GM19372 (cell line): ENCODE measurements around the gene UBASH3A.

Experiments
- ATAC-seq: cut with Tn5 transposase; IDR thresholded peaks from one replicate; pipeline ENCODE4 v1.9.1; 2021; ENCODE audit warnings: mild to moderate bottlenecking, low read depth, moderate library complexity; ENCODE audit not compliant: unreplicated experiment

The UBASH3A gene

DNA sequence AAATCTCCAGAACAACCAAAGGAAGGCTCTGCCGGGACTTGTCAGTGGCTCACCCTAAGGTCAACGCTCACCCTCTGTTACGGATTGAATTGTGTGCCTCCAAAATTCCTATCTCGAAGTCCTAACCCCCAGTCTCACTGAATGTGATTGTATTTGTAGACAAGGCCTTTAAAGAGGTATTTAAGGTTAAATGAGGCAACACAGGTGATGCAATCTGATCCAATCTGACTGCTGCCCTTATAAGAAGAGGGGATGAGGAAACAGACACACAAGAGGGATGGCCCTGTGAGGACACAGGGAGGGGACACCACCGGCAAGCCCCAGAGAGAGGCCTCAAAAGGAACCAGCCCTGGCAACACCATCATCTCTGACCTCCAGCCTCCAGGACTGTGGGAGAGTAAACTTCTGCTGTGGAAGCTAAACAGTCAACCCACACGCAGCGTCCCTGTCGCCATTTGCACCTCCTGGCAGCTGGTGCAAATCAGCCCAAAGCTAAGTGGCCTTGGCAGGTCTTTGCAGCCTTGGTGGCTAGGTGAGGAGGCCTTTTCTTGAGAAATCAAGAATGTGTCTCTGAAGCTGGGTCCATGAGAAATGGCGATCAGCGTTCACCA lies 24.2 kb downstream of the UBASH3A start:
- no peak for ATAC-seq

DNA sequence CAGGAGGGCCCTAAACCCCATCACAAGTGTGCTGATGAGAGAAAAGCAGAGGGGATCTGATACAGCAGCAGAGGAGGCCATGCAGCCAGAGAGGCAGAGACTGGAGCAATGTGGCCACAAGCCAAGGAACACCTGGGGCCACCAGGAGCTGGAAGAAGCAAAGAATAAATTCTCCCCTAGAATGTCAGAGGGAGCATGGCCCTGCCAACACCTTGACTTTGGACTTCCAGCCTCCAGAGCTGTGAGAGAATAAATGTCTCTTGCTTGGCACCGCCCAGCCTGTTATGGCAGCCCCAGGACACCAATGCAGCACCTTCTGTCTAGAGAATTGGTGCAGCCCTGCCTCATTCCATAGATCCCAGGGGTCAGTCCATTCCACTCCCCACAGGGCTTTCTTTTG lies 25.3 kb downstream of the UBASH3A start:
- no peak for ATAC-seq

DNA sequence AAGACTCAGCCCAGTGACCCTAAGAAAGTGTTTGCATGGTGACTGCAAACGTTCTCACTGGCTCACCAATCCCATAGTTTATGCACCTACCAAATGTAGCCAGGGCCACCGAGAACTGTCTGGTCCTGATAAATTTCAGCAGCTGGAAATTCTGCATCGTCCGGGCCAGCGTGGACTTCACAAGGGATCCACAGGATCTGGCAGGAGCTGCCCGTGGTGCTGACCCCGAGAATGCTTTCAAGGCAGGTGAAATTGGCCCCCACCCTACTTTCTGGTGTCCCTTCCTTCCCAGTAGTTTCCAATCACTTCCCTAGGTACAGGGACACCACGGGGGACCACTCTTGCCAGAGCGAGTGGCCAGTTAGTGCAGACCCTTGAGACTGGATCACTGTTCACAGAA lies 26.2 kb downstream of the UBASH3A start:
- no peak for ATAC-seq

DNA sequence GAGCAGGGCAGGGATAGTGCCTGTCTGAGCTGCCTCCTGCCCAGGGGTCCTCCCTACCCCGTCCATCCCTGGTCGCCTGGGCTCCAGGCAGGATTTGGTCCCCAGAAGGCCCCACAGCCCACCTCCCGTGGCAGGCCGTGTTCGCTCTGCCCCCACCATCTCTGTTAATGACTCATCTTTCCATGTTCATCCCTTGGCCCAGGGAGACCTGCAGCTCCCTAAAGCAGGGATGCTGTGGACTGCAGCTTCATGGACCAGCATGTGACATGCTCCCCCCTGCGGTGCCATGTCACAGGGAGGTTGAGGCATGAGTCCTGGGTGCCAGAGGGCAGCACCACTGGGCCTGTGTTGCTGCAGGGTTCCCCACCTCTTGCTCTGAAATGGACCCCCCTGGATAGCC lies 26.8 kb downstream of the UBASH3A start:
- ATAC-seq, result no peak

DNA sequence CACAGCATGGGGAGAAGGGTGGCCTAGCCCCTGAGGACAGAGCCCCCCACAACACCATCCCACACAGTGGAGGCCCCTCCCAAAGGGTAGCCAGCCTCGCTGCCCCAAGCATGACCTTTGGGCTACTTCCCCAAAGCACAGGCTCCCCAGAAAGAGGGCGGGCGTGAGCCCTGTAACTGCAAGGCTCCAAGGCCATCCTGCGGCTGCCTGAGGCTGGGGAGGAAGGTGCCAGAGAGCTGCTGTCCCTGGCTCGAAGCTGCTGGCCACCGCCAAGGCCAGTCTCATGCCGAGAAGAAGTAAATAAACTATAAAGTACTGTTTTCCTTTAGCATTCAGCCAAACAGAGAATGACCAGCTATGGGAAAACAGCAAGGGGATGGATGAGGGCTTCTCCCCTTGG lies 27.5 kb downstream of the UBASH3A start:
- no peak for ATAC-seq

DNA sequence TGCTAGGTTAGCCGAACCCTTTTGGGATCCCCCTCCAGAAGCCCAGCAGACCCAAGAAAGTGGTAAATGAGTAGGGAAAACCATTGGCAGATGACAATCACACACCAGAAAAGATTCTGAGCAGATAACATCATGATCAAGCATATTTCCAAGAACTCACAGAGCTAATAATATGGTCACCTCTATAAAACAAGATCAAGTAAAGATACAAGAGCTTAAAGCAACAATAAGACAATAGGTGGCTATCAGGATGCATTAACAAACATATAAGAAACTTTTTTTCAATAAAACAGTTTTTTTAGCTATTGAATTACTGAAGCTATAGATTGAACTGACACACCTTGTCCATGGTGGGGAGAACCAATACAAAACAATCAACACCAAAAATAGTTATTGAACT lies 29.0 kb downstream of the UBASH3A start:
- ATAC-seq, result no peak

DNA sequence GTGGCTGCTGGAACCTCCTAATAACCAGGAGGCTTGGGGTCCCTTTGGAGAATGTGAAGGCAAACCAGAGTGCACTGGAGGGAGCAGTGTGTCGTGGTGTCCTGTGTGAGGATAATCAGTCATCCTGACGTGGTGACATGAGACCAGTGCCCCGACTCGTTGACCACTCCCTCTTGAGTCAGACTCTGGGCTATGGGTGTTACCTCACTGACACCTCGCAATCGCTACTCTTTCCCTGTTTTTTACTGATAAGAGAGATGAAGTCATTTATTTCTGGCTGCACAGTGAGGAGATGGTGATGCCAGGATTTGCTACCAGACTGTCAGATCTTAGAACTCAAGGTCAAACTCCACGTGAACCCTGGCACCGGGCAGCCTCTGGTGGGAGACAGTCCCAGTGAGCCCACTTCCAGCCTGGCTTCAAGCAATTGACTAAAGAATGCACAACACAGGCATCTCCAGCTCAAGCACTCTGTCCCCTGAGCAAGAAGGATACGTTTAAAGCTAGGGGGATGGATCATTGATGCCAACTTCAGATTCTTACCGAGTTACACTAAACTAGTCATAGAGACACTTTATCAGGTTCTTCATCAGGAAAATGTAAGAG lies 30.3 kb downstream of the UBASH3A start:
- ATAC-seq, result no peak

DNA sequence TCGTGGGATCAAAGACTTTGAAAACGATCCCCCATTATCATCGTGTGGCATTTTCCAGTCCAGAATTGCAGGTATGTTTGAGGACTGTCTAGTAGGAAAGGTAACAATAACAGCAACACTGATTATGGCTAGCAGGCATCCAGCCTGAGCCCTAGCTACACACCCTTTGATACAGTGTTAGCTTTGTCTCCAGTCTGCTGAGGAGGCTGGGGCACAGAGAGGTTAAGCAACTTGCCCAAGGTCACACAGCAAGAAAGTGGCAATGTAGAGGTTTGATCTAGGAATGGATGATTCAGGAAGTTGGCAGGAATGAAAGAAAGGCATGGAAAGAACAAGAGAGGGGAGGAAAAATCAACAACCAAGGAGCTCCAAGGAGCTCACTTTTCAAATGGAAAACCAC lies 31.2 kb downstream of the UBASH3A start:
- ATAC-seq, result no peak

DNA sequence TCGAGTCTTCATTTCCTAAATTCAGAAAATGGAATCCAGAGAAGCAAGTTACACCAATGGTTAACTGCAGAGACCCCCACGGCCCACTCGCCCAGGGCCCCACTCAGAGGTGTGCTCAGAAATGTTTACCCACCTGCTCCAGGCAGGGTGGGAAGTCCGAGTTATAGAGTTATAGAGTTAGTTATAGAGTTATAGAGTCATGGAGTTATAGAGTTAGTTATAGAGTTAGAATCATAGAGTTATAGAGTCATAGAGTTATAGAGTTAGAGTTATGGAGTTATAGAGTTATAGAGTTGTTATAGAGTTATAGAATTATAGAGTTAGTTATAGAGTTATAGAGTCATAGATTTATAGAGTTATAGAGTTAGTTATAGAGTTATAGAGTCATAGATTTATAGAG lies 31.7 kb downstream of the UBASH3A start:
- ATAC-seq, result no peak

DNA sequence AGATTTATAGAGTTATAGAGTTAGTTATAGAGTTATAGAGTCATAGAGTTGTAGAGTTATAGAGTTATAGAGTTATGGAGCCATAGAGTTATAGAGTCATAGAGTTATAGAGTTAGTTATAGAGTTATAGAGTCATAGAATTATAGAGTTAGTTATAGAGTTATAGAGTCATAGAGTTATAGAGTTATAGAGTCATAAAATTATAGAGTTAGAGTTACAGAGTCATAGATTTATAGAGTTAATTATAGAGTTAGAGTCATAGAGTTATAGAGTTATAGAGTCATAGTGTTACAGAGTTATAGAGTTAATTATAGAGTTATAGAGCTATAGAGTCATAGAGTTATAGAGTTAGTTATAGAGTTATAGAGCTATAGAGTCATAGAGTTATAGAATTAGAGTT lies 32.1 kb downstream of the UBASH3A start:
- ATAC-seq, result no peak

DNA sequence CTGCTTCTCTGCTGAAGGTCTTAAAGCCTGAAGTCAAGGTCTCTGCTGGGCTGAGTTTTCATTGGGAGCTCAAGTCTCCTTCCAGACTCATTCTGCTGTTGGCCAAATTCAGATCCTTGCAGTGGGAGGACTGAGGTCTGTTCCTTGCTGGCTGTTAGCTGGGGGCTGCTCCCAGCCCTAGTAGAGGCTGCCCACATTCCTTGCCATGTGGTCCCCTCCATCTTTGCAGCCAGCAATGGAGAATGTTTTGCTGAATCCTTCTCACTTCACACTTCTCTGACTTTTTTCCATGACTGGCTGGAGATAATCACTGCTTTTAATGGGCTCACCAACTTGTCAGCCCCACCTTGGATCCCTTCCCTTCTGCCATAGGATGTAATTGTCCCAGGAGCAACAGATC lies 33.2 kb downstream of the UBASH3A start:
- ATAC-seq, result no peak

DNA sequence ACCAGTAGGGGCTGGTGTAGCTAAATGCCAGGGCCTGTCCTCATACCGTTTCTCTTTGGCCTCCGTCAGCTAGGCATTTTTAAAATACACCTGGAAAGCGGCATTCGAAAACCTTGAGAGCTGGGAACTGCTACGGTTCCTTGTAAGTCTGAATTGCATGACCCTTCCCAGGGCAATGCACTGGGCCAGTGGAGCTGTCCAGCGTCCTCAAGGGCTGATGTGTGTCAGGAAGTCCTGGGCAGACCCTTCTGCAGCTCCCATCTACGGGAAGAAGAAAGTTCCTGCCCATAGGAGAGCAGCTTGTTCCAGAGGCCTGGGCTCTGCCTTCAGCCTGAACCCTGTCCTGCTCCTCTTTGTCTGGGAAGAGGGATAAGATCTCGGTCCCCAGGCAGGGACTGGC lies 34.1 kb downstream of the UBASH3A start:
- ATAC-seq, result no peak

DNA sequence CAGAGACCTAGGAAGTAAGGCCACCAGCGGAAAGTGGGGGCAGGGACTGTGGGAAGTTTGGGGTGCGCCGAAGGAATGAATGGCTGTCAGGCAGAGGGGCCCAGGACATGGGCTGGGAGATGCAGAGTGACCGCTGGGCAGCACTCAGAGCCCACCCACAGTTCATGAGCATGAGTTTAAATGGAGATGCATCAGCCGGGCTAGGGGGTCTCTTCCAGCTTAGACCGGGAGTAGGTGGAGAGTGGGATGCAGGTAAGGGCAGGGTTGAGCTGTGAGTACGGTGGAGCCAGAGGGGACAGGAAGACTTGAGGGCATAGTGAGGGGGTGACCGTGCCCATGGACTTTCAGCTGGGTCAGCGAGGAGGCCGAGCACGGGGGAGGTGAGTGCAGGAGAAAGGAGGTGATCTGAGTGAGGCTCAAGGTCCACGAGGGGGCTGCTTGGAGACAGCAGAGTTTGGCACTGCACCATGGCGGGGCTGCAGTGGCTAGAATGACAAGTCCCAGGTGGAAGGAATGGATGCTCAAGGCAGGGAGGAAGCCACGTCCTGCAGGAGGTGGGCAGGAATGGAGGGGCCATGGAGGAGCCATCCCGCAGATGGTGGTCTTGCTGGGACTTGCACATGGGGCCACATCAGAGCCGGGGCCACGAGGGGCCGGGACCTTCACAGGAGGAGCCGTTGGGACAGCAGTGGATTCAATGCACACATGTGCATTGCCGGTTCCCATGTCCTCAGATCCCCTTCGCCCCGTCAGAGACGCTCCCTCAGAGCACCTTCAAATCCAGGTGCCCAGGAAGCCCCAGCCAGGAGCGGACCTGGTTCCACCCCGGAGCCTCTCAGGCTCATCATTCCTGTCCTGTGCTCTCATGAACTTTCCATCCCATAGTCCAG lies 34.9 kb downstream of the UBASH3A start:
- ATAC-seq, result no peak

DNA sequence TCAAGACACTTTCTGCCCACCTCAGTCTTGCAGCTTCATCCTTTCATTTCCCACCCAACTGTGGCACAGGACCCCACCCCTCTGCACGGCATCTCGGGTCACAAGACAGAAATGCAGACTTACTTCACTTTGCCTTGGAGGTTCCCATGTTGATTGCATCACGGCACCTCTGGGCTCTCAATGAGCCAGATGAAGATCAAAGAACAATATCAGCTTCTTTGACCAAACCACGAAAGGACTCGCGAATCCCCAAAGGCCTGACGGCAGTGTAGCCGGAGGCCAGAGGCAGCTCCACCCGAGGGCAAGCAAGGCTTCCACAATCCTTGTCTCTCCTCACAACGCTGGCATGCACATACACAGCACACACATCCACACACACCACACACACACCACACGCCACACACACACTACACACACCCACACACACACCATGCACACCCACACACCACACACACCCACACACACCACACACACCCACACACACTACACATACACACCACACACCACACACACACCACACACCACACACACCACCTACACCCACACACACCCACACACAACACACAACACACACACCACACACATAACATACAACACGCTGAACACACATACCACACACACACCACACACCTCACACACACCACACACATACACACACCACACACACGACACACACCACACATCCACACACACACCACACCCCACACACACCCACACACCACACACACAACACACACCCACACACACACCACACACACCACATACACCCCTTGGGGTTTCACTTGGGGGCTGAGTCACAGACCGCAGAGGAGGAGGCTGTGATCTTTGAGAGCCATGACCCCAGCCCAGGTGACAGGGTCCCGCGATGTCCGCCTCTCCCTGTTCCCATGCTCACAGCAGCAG lies 35.8 kb downstream of the UBASH3A start:
- no peak for ATAC-seq

DNA sequence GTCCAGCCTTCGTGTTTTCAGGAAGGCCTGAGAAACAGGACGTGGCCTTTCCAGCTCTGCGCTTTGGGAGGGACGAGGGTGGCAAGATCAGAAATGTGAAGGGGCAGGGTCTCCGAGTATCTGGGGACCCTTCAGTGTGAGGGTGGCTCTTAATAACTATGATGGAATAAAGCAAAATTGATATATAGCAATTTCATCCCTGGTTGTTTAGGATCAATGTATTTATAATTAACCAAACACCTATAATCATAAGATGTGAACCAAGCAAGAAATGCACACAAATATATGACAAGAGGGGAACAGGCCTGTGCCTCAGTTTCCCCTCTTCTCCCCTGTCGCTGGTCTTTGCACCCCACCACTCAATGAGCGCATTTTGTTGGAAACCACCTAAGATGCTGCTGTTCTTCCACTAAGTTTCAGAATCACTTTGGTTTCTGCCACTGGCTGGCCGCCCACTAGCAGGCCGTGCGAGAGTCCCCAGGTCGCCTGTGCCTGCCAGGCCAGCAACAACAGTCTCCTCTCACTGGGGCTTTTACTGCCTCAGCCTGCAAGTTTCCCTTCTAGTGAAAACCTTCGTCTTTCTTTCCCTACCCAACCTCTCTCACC lies 36.6 kb downstream of the UBASH3A start:
- peak; percentile 82 for ATAC-seq

DNA sequence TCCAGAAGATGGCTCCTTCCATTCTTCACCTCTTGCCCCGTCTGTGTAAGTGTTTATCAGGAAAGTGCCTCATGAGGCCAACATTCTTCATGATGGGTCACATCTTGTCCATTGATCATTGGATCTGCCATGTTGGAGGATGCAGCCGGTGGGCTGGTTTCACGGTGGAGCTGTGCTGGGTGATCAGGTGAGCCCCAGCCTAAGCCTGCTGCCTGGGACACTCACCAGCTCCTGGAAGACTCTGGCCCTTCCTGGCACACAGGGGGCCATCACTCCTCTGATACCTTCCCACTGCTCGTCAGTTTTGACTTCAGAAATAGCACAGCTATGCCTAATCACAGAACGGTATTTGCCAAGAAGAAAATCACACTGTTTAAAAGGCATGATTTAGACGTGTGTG lies 38.3 kb downstream of the UBASH3A start:
- ATAC-seq, result no peak

DNA sequence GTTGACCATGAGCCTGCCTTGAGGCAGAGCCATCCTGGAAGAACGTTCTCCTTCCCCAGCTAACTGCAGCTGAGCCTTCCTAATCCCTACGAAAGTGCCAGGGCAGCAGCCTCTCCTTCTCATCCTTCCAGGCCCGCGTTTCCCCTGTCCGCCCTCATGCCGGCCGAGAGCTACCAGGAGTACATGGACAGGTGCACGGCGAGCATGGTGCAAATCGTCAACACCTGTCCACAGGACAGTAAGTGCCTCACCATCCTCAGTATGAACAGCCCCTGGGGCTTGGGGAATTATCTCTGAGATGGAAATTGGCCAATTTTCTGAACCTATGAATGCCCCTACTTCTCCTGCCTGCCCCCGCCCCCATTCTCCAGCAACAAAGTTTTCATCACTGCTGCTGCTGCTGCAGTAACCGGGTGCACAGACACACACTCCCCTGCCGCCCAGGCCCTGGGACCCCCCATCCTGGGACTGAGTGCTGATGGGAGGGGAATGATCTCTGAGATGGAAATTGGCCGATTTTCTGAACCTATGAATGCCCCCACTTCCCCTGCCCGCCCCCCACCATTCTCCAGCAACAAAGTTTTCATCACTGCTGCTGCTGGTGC lies 39.6 kb downstream of the UBASH3A start:
- no peak for ATAC-seq

DNA sequence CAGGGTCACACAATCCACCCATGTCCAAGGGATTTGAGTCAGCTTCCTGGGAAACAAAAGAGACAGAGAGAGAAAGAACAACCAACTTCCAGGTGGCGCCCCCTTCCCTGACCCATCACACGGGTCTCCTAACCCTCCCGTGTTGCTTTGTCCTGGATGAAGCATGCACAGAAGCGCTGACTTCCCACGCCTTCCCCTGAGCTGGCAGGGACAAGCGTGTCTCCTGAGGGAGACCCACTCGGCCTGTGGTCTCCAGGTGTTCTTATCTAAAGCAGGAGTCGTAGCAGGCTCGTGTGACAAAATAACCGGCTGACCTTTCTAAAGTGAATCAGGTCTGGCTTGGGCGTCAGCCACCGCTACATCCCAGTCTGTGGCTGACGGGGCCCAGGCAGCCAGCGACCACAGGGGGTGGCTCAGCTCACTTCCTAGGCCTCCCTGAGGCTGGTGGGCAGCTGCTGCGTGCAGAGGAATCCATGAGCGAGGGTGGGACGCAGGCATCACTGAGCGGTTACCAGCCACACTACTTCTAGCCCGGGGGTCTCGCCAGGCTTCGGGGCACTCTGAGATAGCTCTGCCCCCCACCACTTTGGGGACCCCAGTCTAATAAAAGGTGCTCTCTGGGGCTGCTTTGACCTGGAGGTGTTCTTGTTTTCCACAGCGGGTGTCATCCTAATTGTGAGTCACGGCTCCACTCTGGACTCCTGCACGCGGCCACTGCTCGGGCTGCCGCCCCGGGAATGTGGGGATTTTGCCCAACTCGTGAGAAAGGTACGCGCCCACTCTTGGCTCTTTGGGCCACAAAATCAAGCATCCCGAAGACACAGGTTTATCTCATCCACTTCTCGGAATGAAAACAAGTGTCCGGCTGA lies 40.4 kb downstream of the UBASH3A start:
- no peak for ATAC-seq

DNA sequence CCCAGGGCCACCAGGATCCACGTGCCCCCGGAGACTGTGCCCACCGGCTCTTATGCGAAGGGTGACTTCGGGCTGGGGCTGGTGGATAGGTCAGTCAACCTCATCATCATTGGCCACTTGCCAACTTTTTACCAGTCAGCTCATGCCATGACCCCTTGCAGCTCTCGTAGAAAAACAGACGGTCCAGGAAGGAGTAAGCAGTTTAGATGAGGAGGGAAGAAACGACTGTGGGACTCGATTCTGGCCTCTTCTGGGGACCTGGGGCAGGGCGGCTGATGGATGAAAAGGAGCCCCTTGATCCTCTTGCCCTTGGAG lies 41.0 kb downstream of the UBASH3A start:
- ATAC-seq, result no peak
